GM18507 (cell line): Measurements from ENCODE around the gene TCF25.
A peak's percentile ranks its signal among the peaks of the same experiment; 100 is the strongest.
"Not testable (repeated sequence)": the region's sequence is repeated elsewhere in the genome, so short reads cannot be mapped to it uniquely, and the experiment has no call there.

ENCODE experiments used
- DNase-seq: peaks from one replicate; pipeline ENCODE4 v3.0.0; 2011; ENCODE audit warnings: low read depth; ENCODE audit not compliant: insufficient read length; ENCODE audit errors: extremely low spot score
- FAIRE-seq: peaks from 2 replicates; lab custom pipeline; 2011; peaks lifted over from hg19 to GRCh38; lab: Jason Lieb, UNC

Gene TCF25

DNA sequence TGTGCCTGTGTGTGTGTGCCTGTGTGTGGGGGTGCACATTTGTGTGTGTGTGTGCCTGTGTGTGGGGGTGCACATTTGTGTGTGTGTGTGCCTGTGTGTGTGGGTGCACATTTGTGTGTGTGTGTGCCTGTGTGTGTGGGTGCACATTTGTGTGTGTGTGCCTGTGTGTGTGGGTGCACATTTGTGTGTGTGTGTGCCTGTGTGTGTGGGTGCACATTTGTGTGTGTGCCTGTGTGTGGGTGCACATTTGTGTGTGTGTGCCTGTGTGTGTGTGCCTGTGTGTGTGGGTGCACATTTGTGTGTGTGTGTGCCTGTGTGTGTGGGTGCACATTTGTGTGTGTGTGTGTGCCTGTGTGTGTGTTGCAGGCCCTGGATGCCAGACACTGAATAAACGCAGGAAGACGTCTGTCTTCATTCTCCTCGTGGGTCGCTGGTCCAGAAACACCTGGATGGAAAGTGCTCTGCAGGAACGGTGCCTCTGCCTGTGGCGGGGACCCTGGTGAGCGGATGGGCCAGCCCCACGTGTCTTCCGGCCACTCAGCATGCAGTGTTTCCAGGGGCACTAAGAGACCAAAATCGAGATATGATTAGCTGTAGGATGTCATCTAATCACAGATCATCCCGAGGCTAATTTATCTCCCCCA, 41.4 kb downstream of the TCF25 start:
- not testable (repeated sequence) for FAIRE-seq, DNase-seq

DNA sequence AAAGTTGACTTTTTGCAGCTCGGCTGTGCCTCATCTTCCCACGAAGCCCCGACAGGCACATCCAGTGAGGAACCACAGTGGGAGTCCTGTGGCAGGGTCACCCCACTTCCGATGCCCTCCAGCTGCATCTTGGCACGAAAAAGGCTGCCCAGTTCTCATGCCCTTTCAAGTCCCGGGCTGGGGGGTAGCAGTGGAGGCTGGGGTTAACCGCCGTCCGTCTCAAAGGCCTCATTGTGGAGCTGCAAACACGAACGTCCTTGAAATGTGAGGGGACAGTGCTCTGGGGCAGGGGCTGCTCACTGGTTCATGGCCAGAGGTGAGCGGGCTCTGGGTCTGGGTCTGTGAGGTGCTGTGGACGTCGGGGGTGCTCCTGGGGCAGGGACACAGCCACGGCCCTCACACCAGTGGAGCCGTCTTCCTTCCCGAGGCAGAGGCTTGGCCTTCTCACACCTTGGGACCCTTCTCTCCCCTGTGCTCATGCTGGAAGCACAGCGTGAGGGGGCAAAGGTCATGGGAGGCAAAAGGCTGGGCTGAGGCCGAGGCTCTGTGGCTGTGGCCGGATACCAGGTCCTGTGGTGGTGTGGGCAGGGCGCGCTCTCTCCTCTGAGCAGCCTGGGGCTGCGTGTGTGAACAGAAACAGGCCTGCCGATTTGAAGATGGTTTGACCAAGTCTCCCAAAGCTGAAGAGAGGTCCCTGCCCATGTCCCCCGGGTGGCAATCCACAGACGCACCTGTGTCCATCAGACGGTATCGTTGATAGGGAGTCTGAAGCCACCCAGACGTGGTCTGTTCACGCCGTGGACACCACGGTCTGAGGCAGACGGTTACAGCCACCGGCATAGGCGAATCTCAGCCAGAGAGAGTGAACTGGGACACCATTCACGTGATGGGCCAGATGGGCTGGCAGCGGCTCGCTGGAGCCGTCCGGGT, 42.2 kb downstream of the TCF25 start:
- DNase-seq (no peak), FAIRE-seq (no peak)

DNA sequence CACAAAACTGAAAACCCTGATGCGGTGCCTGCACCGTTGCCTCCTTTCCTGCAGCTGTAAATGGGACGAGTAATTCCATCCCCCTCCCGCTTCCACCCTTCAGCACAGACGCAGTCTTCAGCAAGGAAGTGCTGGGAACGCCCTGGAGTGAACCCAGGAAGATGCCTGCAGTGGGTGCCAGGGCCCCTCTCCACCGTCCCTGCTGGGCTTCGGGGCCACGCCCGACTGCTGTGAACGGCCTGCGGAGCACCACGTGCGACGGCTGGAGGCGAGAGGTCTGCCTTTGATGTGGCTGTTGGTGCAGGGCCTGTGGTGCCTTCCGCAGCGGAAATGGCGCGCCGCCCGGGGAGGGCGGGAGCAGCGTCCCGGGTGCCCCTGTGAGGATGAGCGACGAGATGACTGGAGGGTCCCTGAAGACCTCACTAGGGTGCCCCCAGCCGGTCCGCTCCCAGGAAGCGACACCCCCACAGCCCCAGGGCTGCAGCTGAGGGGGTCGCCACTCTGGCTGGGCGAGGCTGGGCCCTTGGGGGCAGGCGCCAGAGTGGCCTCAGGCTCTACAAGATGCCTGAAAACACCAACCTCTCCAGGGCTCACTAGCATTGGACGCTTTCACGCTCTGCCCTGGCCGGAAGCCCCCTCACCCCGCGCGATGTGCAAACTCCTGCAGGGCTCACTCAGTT, 44.5 kb downstream of the TCF25 start:
- peak; percentile 83 for FAIRE-seq
- peak; percentile 70 for DNase-seq

DNA sequence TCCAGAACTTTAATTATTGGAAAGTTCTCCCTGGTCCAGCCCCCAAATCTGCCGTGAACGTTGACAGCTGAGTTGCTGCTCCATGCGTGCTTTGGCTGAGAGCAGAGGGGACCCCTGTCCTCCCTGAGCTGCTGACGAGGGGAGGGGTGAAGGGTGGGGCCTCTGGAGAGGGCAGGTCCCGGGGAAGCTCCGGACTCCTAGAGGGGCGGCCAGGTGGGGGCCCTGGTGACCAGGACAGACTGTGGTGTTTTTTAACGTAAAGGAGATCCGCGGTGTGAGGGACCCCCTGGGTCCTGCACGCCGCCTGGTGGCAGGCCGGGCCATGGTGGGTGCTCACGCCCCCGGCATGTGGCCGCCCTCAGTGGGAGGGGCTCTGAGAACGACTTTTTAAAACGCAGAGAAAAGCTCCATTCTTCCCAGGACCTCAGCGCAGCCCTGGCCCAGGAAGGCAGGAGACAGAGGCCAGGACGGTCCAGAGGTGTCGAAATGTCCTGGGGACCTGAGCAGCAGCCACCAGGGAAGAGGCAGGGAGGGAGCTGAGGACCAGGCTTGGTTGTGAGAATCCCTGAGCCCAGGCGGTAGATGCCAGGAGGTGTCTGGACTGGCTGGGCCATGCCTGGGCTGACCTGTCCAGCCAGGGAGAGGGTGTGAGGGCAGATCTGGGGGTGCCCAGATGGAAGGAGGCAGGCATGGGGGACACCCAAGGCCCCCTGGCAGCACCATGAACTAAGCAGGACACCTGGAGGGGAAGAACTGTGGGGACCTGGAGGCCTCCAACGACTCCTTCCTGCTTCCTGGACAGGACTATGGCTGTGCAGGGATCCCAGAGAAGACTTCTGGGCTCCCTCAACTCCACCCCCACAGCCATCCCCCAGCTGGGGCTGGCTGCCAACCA, 45.3 kb downstream of the TCF25 start, which contains the start of gene MC1R:
MC1R (plus strand) TSS at position 410 of the 895 bp plus-strand sequence; CDS start at position 807, 397 bp downstream.
- no peak for DNase-seq
- FAIRE-seq = peak; percentile 24

DNA sequence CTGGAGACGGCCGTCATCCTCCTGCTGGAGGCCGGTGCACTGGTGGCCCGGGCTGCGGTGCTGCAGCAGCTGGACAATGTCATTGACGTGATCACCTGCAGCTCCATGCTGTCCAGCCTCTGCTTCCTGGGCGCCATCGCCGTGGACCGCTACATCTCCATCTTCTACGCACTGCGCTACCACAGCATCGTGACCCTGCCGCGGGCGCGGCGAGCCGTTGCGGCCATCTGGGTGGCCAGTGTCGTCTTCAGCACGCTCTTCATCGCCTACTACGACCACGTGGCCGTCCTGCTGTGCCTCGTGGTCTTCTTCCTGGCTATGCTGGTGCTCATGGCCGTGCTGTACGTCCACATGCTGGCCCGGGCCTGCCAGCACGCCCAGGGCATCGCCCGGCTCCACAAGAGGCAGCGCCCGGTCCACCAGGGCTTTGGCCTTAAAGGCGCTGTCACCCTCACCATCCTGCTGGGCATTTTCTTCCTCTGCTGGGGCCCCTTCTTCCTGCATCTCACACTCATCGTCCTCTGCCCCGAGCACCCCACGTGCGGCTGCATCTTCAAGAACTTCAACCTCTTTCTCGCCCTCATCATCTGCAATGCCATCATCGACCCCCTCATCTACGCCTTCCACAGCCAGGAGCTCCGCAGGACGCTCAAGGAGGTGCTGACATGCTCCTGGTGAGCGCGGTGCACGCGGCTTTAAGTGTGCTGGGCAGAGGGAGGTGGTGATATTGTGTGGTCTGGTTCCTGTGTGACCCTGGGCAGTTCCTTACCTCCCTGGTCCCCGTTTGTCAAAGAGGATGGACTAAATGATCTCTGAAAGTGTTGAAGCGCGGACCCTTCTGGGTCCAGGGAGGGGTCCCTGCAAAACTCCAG, 46.4 kb downstream of the TCF25 start:
- FAIRE-seq (no peak), DNase-seq (no peak)

DNA sequence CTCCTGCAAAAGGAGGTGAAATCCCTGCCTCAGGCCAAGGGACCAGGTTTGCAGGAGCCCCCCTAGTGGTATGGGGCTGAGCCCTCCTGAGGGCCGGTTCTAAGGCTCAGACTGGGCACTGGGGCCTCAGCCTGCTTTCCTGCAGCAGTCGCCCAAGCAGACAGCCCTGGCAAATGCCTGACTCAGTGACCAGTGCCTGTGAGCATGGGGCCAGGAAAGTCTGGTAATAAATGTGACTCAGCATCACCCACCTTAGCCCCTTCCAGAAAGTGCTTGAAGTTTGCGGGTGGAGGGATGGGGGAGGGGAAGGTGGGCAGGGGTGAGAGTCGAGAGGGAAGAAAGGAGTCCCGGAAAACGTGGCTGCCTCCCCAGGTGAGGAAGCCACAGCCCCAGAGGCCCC, 47.3 kb downstream of the TCF25 start:
- DNase-seq (no peak), FAIRE-seq (no peak)

DNA sequence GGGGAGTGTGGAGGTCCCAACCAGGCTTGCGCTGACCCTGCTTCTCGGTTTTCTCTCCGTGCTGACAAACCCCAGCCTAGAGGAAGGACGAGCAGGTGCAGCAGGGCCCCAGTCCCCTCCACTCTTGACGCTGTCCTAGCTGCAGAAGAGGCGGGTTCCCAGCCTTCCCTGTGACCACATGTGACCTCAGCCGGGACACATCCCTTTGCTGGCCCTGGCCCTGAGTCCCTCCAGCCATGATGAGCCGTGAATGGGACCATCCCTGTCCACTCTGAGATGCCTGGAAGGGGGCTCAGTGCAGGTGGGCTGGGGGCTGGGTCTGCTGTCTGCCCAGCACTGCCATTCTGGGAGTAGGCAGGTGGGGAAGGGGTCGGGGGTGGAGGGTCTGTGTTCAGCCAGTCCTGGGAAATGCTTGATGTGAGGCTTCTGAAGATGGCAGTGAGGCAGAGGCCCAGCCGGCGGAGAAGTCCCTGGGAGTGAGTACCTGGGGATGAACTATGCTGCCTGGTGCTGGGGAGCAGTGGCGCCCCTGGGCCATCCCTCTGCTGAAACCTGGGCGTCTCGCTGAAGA, 47.8 kb downstream of the TCF25 start:
- DNase-seq = no peak
- FAIRE-seq = no peak

DNA sequence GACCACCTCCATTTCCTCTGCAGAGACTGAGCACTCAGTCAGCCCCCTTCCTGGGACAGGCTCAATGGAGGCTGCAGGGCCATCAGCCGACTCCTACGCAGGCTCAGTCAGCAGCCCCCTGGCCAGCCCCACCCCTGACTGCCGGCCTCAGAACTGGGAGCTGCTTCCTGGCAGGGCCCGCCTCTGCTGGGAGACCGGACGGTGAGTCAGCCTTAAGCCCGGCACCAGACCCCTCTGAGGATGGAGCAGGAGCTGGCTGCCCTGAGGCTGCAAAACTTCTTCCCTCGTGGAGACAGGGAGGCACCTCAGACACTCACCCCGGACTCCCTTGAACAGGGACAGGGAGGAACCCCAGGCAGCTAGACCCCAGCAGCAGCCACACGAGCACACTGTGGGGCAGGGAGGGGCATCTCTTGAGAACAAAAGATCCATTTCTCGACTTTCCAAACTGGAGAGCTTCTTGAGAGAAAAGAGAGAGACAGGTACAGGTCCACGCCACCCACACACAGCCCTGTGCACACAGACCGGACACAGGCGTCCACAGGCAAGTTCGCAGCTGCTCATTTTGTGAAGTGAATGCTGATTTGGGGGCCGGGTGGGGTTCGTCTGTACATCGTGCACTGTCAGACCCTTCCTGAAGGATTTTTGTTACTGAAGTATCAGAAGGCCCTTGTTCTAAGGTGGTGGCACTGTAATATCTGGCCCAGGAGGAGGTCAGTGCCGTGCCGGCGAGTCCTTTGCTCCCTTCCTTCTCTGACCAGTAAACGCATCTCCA, 48.5 kb downstream of the TCF25 start:
- FAIRE-seq (no peak), DNase-seq (no peak)

DNA sequence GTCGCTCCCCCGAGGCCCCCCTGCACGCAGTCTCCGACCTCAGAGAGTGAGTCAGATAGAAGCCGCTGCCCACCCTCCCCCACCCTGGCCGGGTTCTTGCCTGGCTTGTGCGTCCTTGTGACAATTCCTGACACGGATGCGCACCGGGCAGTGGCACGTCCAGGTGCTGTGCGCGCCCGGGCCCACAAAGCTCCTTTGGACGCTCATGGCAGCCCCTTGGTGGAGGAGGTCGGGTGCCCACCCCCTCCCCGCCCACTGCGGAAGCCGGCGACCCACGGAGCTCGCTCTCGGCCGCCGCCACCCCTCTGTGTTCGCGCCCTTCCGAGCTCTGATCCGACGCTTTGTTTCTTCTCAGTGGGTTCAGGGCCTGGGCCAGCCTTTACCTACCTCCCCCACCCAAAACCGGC, 49.1 kb downstream of the TCF25 start:
- DNase-seq (no peak), FAIRE-seq (no peak)

DNA sequence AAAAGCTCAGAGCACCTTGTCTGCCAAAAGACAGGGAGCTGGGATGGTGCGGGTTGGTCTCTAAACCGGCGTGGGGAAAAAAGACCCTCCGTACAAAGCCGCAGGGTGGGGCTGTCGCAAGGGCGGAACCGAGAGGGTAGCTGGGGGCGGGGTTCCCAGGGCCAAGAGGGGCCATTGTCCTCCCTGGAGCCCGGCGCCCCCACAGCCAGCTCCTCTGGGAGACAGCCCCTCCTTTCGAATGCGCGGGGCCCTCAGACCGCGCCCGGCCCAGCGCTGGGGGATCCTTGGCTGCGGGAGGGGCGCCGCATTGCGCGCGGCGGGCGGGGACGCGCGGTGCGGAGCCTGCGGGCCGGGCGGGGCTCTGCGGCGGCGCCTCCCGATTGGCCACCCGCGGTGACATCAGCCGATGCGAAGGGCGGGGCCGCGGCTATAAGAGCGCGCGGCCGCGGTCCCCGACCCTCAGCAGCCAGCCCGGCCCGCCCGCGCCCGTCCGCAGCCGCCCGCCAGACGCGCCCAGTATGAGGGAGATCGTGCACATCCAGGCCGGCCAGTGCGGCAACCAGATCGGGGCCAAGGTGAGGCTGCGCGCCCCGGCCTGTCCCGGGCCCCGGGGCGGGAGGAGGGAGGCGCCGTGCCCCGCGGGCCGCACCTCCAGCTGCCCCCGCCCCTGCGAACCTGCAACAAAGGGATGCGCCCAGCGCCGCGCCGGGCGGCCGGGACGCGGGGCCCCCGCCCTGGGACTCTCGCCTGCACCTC, 49.7 kb downstream of the TCF25 start, which contains the start of gene TUBB3:
TUBB3 (plus strand) TSS at position 459 of the 756 bp plus-strand sequence; CDS start at position 519, 60 bp downstream.
- DNase-seq (peak; percentile 61), FAIRE-seq (no peak)

DNA sequence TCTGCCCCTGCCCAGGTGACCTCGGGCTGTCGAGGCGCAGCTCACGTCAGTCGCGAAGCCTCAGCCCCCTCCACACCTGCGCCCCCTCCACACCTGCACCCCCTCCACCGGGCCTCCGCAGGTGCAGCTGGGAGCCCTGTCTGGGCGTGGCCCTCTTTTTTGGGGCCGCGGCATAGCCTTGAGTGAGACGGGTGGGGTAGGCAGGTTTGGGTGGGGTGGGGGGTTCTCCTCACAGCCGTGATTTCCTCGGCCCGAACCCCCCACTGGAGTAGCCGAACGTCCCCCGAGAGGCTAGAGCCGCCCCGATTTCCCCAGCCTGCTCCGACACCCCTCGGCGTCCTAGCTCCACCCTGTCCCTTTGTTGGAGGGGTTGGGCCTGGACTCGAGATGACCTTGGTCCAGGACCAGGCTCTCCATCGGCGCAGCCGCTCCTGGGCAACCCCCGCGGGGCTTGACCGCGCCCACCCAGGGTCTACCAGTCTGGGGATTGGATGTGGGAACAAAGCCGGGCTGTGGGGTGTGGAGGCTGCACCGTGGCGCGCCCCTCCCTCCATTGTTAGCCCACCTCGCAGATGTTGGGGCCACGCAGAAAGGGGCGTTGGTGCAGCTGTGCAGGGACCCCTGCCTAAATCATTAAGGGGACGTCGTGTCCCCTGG, 50.4 kb downstream of the TCF25 start:
- FAIRE-seq = no peak
- no peak for DNase-seq

DNA sequence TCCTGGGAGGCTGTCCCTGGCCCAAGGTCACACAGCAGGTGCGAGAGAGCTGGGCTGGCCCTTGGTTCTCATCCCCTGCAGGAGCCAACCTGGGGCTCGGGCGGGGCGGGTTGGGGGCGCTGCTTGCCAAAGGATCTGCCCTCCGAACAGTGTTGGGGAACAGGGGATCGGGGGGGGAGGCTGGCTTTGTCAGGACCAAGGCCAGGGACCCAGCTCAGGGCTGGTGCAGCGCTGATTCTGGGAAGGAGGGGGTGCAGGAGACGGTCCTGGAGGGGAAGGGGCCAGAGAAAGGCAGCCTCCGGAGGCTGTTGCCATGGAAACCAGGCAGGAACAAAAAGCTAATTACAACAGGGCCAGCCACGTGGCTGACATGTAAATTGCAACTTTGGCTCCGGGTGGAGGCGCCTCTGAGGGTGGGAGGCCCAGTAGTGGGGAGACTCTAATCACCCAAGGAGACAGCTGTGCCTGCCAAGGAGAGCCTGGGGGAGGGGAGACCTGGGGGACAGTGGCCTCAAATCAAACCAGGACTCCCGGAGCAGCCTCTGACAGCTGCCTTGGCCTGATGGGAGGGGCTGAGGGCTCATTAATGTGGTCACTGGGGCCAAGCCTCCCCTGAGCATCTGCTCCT, 51.0 kb downstream of the TCF25 start:
- no peak for FAIRE-seq

DNA sequence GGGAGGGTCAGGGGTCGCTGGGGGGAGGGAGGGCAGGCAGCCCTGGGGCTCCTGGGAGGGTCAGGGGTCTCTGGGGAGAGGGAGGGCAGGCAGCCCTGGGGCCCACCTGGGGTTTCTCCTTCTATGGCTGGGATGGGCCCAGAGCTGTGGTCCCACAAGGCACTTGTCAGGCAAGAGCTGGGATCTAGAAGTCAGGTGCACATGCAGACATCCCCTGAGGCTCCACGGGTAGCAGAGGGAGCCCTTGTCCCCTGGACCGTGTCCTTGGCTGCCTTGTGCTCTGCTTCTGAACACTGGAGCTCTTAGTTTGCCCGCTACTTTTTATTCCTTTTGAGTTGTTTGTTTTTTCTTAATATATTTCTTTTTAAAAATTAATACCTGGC, 51.5 kb downstream of the TCF25 start:
- DNase-seq = no peak
- no peak for FAIRE-seq

More for the DNA sequence above, 51.0 kb downstream of the TCF25 start:
- no peak for DNase-seq

DNA sequence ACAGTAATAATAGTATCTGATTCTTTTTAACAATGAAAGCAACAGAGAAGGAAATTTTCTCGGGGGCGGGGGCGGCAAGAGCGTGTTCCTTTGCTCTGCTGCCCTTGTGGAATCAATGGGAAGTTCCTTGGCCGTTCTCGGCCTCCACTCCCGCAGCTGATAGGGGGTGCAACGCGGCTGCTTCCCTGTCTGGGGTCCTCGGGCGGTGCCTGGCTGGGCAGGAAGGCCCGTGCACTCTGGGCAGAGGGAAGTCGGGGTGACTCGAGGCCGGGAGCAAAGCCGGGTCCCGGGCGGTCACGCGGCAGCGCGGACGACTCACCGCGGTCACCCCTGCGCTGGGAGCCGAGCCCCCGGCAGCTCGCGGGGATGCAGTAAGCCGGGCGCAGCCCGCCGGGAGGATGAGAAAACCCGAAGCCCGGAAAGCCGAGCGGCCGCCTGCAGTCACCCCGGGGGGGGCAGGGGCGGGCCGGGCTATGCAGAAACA, 52.2 kb downstream of the TCF25 start:
- FAIRE-seq = no peak
- no peak for DNase-seq

DNA sequence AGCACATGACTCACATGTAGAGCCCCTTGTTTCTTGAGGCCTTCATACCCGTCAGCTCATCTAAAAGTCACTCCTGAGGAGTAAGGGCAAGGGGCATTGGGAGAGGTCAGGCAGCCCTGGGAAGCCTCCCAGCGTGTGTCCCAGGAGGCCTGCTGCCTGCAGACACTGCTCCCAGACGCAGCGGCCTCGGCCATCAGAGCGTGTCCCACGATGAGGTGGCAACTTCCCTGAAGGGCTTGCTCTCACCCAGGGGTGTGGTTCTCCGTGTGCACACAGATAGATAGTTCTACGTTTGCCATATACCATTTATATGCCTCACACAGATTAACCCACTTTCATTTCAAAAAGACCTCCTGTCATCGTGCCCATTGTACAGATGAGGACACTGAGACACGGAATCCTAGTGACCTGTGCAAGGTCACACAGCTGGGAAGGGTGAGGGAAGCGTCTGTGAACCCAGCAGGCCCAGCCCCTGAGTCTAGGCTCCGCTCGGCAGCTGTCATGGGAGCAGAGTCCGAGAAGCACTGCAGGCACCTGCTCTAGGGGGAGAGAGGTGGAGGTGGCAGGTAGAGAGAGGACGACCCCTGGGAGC, 58.0 kb downstream of the TCF25 start:
- FAIRE-seq = no peak
- DNase-seq = no peak
